22Rv1 (cell line): ENCODE measurements around the gene SUCLG2.

Experiments used
- CTCF ChIP-seq: fragments of 450-650 bp; IDR thresholded peaks from 2 replicates; pipeline ENCODE4 v1.5.1; 2017; ENCODE audit warnings: mild to moderate bottlenecking
- ZFX ChIP-seq: fragments of 450-650 bp; IDR thresholded peaks from 2 replicates; pipeline ENCODE4 v1.6.1; 2017; ENCODE audit warnings: antibody characterized with exemption, borderline replicate concordance

DNA sequence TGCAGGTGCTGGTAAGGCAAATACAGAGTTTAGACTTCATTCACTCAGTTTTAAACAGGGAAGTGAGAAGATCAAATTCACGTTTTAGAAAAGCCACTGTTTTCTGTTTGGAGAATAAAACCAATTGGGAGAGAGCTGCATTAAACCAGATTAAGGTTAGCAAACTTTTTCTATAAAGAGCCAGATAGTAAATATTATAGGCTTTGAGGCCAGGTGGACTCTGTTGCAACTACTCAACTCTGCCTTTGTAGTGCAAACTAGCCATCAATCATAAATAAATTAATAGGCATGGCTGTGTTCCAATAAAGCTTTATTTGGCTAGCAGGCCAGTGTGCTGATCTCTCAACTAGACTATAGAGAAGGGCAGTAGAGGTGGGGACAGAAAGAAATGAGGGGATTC, 33.5 kb downstream of the SUCLG2 start:
- TF ChIP-seq CTCF (no peak), ZFX (no peak)
